NOMO-1 treated with DMSO at 0.1 percent for 48 hours (cell line): Measurements from ENCODE around the gene SDE2.

Experiments
- DNase-seq: peaks from one replicate; lab custom pipeline; 2025; ENCODE audit not compliant: unreplicated experiment; lab: John Stamatoyannopoulos, UW

Gene SDE2

DNA sequence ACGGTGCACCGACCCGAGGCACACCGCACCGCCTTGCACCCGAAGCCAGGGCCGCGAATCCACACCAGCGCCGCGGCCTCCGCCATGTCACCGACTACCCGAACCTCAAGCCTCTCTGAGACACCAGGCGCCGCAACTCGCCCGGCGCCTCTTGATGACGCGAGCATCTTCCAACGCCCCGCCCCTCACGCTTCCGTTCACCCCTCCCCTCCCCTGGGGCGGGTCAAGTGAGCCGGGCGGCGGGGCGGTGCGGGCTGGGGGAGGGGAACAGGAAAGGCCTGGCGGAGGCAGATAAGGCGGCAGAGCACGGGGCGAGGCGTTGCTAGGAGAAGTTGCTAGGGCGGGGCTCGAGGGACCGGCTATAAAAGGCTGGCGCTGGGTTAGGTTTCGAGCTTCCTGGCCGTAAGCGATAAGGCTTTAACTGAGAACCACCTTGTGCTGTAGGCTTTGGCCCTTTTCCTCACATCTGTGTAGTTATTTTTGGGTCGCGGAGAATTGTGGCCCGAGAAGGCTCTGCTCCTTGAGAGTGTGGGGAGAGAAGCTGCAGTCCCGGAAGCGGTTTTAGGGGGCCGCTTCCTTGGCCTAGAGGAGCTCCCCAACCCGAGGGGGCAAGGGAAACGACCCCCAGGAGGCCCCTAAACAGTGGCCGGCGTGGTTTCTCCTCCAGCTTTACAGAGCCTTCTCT is at the start of gene SDE2:
Gene SDE2 (minus strand): TSS at position 117 of the 685 bp plus-strand sequence. CDS start 31 bp downstream, at position 86.
- DNase-seq, result peak; percentile 98

DNA sequence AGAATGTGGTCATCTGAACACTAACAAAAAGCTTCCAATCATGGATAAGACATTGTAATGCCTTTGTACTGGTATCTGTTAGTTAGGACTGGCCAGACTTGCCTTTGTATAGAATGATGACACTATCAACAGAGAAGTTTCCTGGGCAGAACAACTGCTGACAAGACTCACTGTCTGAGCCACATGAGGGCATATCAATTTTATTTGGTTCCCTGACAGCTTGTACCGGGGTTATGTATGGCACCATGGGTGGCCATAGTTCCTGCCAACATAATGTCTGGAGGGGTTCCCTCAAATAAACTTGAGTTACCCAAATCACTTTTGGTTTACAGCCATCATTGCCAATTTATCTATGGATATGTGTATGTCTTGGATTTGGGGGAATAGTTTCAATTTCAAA is 49.7 kb upstream of the SDE2 start:
- DNase-seq, result no peak

DNA sequence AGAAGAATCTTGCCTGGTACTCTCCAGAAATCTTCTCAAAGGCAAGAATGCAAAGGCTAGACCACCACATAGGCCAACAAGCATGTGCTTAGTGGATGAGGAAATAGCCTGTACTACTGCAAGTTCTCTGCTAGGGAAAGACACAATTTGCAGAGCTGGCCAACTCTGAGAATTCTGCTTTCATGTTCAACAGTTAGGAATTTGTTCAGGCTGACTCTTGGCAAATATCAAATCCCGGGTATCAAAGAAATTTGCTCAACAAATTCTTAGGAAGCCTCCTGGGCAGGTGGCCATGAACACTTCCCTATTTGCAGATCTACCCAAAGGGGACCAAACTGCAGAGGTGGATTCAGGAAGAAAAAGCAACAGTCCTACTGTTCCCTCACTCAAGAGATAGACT is 48.4 kb upstream of the SDE2 start:
- DNase-seq, result no peak

DNA sequence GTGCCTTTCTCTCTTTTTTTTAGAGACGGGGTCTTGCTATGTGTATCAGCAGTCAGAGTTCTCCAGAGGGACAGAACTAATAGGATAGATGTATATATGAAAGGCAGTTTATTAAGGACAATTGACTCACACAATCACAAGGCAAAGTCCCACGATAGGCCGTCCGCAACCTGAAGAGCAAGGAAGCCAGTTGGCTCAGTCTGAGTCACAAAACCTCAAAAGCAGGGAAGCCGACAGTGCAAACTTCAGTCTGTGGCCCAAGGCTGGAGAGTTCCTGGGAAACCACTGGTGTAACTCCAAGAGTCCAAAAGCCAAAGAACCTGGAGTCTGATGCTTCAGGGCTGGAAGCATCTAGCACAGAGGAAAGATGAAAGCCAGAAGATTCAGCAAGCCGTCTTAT is 47.1 kb upstream of the SDE2 start:
- DNase-seq, result no peak

DNA sequence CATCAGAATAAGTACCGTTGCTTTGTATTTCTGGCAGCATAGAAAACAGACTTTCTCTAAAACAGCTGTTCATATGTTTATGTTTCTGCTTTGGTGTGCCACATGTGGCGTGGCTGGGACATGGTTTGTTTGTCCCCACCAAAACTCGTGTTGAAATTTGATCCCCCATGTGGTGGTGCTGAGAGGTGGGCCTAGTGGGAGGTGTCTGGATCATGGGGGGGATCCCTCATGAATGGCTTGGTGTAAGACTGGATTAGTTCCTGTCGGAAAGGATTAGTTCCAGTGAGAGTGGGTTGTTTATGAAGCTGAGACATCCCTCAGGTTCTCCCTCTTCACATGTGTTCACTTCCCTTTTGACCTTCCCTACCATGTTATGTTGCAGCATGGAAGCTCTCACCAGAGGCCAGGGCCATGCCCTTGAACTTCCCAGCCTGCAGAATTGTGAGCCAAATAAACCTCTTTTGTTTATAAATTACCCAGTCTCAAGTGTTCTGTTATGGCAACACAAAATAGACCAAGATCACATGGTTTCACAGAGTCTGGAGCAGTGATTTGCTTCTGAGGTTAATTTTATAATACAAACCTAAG is 45.5 kb upstream of the SDE2 start:
- no peak for DNase-seq

DNA sequence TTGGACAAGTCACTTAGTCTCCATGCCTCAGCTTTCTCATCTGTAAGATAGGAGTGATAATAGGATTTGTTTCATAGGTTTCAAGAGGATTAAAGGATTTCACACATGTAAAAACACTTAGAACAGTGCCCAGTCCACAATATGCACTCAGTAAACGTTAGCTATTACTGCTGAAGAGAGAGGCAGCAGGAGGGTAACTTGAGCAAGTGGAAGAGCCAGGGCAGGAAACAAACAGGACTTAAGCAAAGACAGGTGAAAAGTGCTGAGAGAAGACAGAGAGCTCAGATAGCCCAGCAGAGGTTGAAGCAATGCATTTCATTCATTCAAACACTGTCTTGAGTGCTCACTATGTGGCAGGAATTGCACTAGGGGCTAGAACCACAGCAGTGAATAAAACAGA is 42.3 kb upstream of the SDE2 start:
- DNase-seq, result no peak

DNA sequence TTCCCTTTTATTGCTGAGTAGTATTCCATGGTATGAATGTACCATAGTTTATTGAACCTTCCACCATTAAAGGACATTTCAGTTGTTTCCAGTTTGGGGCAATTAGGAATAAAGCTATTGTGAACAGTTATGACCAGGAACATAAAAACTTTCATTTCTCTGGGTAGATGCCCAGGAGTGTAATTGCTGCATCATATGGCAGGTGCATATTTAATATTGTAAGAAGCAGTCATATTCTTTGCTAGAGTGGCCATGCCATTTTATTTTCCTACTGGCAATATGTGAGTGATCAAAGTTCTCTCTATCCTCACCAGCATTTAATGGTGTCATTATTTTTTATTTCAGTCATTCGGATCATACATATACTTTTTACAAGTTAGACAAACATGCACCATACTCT is 39.5 kb upstream of the SDE2 start:
- DNase-seq, result no peak

DNA sequence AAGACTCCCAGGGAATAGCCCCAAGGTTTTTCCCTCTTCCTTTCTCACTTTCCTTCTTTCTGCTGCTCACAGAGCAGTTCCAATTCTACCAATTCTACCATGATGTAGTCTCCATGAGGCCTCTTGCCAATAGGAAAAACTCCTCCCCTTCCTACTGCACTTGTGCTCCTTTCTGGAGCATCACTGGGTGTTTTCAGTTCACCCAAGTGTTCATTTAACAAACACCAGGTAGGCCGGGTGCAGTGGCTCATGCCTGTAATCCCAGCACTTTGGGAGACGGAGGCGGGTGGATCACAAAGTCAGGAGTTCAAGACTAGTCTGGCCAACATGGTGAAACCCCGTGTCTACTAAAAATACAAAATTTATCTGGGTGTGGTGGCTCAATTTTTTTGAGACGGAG is 36.8 kb upstream of the SDE2 start:
- DNase-seq, result no peak

DNA sequence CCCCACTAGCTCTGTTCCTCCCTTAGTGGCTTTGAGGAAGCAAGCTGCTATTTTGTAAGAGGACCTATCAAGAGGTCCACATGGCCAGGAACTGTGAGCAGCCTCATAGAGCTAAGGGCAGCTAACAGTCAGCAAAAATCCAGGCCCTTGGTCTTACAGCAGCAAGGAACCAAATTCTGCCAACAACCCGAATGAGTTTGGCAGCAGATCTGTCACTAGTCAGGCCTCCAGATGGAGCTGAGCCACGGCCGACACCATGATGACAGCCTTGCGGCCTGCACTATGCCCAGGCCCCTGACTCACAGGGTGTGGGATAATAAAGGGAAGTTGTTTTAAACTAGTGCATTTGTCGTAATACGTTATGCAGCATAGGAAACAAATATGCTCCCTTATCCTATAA is 35.3 kb upstream of the SDE2 start:
- DNase-seq, result peak; percentile 94

DNA sequence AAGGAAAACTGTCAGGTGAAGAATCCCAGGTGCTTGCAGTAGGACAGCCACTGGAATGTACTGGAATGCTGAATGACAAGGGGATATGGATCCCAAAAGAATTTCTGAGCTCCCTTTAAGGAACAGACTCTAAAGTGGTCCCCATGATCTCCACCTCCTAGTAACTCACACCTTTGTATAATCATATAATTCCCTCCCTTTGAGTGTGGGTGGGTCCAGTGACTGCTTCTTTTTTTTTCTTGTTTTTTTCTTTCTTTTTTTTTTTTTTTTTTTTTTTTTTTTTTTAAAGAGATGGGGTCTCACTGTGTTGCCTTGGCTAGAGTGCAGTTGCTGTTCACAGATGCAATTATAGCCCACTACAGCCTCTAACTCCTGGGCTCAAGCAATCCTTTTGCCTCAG is 34.8 kb upstream of the SDE2 start:
- no peak for DNase-seq

DNA sequence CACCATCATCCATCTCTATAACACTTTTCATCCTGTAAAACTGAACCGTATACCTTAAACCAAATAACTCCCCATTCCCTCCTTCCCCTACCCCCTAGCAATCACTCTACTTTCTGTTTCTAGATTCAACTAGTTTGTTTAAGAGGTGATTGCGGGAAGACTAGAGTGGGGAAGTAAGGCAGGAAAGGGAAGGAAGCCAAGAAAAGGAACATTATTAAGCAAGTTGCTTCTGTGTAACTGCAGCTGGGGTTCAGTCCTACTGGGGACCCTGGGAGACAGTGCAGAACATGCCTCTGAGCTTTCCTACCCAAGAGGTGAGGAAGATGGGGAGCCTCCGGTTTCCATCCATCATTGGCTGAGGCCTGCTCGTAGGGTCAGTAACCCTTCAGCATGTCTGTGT is 34.4 kb upstream of the SDE2 start:
- peak; percentile 34 for DNase-seq

DNA sequence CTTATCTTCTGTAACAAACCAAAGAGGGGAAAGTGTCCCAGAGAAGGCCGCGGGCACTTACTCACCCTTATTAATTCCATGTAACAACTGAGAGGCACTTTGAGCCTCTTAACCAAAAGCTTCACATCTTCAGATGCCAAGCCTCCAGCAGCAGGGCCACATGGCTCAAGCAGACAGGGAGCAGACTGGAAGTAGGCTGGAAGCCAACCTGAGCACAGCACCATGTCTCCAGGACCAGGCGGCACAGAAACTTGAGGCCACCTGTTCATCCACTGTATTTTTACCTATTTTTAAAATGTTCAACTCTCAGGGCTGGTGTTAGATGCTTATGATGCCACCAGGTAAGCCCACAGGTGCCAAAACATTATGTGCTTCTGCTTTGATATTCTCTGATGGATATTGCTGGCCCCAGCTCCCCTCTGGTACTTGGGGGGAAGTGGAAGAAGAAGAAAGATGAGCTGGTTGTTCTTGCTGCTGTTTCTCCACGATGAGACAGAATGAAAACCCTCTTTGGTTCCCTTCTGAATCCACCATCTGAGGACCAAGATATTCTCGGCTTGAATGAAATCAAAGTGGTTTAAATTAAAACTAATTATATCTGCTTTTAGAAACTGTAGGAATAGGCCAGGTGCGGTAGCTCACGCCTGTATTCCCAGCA is 30.6 kb upstream of the SDE2 start:
- DNase-seq, result no peak

DNA sequence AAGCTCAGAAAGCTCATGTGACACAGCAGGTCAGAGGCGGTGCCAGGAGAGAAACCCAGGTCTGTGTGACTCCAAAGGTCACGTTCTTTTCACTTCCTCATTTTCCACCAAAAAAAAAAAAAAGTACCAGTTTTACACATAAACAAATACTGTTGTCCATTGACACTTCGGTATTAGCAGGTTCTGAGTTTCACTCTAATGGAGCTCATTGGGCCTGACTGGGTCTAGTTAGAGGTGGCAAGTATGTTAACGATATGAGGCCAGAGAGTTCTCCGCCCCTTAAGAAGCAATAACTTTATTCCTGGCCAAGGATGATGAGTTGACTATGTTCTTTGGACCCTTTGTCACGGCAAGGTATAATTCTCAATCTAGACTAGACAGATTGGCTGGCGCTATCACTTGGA is 30.0 kb upstream of the SDE2 start:
- peak; percentile 88 for DNase-seq

DNA sequence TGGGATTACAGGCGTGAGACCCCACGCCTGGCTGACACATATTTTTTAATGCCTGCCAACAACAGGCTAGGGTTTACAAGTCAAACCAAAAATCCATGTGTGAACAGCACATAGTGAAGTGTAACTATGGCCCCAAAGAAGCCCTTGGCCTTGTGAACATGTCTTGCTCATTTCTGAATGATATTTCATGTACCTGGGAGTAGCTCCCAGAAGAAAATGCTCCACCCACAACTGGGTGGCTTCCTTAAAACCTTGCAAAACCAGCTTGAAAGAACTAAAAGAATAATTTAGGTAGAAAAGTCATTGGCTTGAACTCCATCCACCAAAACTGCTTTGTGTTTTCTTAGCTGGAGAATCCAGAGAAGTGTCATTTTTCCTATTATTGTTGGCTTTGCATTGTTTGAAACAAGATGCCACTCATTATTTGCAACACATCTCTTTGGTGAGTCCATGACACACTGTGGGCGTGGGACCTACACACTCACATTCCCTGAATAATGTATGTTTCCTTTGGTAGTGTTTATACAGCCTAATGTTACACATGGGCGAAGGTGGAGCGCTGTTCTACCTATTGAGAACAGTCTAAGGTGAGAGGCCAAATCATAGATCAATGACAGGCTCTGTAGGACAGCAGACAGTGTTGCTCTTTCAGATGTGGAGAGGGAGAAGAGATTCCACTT is 28.5 kb upstream of the SDE2 start:
- no peak for DNase-seq

DNA sequence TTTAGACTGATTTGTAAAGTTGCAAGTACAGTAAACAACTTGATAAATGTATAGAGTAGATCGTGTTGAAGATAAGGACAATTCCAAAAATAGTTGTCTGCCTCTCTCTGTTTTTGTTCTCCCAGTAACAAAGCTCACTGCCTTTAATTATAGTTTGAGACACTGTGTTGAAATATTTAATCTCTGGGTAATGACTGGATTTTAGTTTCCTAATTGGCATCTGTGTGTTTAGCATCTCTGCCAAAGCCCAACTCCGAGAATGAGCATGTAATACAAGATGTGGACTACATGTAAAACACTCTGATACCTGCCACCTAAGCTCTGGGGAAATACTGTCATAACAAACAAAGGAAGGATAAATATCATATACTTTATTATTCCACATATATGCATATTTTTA is 27.7 kb upstream of the SDE2 start:
- DNase-seq, result no peak

DNA sequence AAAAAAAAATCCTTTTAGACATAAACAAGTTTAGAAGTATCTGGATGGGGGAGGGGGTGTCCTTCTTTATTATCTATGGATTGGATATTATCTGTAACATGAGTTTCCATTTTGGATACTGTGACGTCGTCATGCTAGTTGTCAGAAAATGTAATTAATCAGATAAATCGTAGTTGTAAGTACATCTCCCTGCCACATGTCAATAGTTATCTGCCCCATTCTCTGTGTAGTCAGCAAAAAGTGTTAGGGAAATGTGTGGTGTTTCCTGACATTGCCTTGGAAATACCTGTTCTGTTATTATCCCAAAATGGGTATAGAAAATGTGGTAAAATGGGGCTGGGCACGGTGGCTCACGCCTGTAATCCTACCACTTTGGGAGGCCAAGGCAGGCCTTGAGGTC is 24.6 kb upstream of the SDE2 start:
- DNase-seq, result no peak

DNA sequence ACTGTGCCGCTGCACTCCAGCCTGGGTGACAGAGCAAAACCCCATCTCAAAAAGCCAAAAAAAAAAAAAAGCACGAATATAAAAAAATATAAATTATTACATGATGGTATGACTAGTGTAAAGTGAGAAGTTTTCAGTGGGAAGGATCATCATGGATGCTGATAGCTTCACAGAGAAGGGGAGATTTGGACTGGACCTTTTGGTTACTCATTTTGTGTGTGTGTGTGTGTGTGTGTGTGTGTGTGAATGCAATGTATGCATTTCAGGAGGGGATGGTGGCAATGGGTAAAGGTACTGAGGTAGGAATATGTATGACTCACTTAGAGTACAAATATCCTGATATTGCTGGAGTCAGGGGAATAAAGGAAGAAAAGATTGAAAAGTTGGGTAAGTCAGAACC is 22.7 kb upstream of the SDE2 start:
- DNase-seq, result no peak

DNA sequence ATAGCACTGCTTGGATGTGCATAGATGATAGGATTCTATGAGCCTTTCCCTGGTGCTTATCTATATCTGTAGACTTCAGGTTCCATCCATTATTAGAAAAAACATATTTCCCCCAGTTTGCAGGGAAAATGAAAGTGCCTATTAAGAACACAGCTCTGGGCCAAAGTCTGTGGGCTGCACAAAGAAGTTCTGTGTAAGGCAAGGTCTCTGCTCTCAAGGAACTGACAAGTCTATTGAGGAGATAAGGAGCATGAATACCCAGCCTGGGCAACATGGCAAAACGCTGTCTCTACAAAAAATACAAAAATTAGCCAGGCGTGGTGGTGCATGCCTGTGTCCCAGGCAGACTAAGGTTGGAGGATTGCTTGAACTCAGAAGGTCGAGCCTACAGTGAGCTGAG is 22.3 kb upstream of the SDE2 start:
- no peak for DNase-seq

DNA sequence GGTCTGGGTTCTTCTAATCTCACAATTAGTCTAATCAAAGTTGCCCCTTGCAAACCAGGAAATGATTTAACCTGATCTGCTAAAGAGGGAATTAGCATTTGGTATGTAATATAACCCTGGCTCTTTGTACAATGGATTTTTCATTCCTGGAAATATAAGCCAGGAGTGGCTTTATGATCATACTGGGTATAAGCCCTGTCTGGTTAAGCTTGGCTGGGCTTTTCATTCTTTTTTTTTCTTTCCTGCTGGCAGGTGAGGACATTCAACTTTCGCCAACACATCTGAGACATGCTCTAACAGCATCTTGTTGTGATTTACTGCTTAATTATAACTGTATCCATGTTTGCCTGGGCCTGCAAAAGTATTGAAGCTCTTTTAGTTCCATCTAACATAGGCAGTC is 20.4 kb upstream of the SDE2 start:
- no peak for DNase-seq

DNA sequence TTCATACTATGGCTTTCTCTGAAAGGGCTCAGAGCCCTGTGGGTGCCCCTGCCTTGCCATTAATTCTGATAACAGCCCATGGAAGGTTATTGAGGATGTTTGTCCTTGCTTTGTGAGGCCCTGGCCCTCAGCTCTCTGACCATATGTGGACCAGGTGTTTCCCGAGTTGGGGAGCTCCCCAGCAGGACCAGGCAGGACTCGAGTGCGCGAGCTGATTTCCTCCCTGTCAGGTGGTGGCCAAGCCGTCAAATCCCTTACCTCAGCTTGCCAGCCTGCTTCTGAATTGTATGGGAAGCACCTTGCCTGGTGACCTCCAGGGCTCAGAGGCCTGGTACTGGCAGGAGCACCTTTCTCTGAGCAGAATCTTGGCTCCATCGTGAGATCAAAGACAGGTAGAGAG is 17.9 kb upstream of the SDE2 start:
- DNase-seq, result no peak

DNA sequence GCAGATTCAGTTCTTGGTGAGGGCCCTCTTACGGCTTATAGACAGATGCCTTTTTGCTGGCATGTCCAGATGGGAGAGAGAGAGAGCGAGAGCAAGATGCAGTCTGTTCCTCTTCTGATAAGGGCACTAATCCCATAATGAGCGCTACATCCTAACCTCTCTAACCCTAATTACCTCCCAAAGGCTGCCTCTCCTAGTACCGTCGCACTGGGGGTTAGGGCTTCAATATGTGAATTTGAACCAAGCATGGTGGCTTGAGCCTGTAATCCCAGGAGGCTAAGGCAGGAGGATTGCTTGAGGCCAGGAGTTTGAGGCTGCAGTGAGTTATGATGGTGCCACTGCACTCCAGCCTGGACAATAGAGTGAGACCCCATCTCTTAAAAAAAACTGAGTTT is 10.5 kb upstream of the SDE2 start:
- no peak for DNase-seq
